HepG2 (cell line): ENCODE results near the gene RBM6. TPM values are rescaled to one million over a fixed set of nuclear protein-coding genes. Genes with fewer than 3 reads are reported as not detected.
A peak's percentile ranks its signal among the peaks of the same experiment; 100 is the strongest.

ENCODE experiments used
- ATAC-seq: fragments of 200-7000 bp; cut with Tn5 transposase; 3 replicates; pipeline ENCODE4 v1.9.1; 2020; ENCODE audit warnings: mild to moderate bottlenecking, moderate library complexity
- BruUV-seq: library from RNA; stranded (reverse); fragments of 400-500 nt; replicated peaks from 2 replicates; lab custom pipeline; 2021; lab: Mats Ljungman, UMichigan
- CTCF ChIA-PET: fragments of 300-600 bp; formaldehyde crosslinking; extraction: SDS; loops from one replicate; lab custom pipeline; 2021; ENCODE audit warnings: low total read pairs, inconsistent platforms, low intra/inter-chr PET ratio; lab: Yijun Ruan, JAX
- POLR2A ChIA-PET: fragments of 350-600 bp; sonication (Branson Sonifier 250); formaldehyde crosslinking; loops from one replicate; lab custom pipeline; 2020; ENCODE audit warnings: antibody characterized with exemption, inconsistent platforms; lab: Yijun Ruan, JAX
- DNase-seq: peaks from one replicate; pipeline ENCODE4 v3.0.0-alpha.2; 2015; ENCODE audit warnings: low spot score
- FAIRE-seq: peaks from 3 replicates; lab custom pipeline; 2011; peaks lifted over from hg19 to GRCh38; lab: Jason Lieb, UNC
- H2AFZ ChIP-seq: one replicate; pipeline ENCODE4 v1.6.1; 2011; ENCODE audit warnings: low read length, inconsistent platforms
- H3K27ac ChIP-seq: fragments of 300-600 bp; 3 replicates; pipeline ENCODE4 v1.8.0; 2011; ENCODE audit warnings: mixed run types, mild to moderate bottlenecking, mixed read lengths, low read length, inconsistent platforms; ENCODE audit not compliant: insufficient read depth; ENCODE audit errors: extremely low read length
- H3K27me3 ChIP-seq, 2 experiments: fragments of 200-600 bp in 1 of 2; 2 replicates in 1 of 2; 3 replicates in 1 of 2; pipeline versions ENCODE4 v1.6.0 to v1.8.0; 2011; ENCODE audit warnings: low read length in 2 of 2, mild to moderate bottlenecking in 2 of 2, moderate library complexity in 2 of 2, inconsistent platforms in 1 of 2; ENCODE audit not compliant: insufficient read depth in 2 of 2, control insufficient read depth in 1 of 2
- H3K36me3 ChIP-seq, 2 experiments: fragments of 200-600 bp in 1 of 2; replicated peaks in 1 of 2; 2 replicates in 1 of 2; 3 replicates in 1 of 2; pipeline versions ENCODE4 v1.5.1 to v1.8.0; 2011; ENCODE audit warnings: low read length in 2 of 2, inconsistent platforms in 1 of 2; ENCODE audit not compliant: insufficient read depth in 2 of 2, control insufficient read depth in 1 of 2
- H3K4me1 ChIP-seq: 2 replicates; pipeline ENCODE4 v1.5.1; 2012; ENCODE audit warnings: low read length, inconsistent platforms; ENCODE audit not compliant: insufficient read depth
- H3K4me2 ChIP-seq: 2 replicates; pipeline ENCODE4 v1.6.0; 2011; ENCODE audit warnings: low read depth, low read length, inconsistent platforms
- H3K4me3 ChIP-seq, 3 experiments: fragments of 200-600 bp in 1 of 3; sonication (generic), shearing (Covaris generic) in 1 of 3; replicated peaks in 1 of 3; 2 replicates each; pipeline ENCODE4 v1.5.1; 2011 to 2016; ENCODE audit warnings: low read length in 3 of 3, inconsistent platforms in 2 of 3, low read depth in 2 of 3, mild to moderate bottlenecking in 2 of 3, control low read depth in 1 of 3, mixed read lengths in 1 of 3; ENCODE audit not compliant: insufficient read depth in 1 of 3
- H3K79me2 ChIP-seq: one replicate; pipeline ENCODE4 v1.6.1; 2011; ENCODE audit warnings: low read length, inconsistent platforms; ENCODE audit not compliant: insufficient read depth
- H3K9ac ChIP-seq: 2 replicates; pipeline ENCODE4 v1.6.0; 2011; ENCODE audit warnings: mild to moderate bottlenecking, low read depth, low read length, inconsistent platforms; ENCODE audit not compliant: insufficient read depth
- H3K9me3 ChIP-seq: 2 replicates; pipeline ENCODE4 v1.5.1; 2012; ENCODE audit warnings: mild to moderate bottlenecking, low read length
- H4K20me1 ChIP-seq: 2 replicates; pipeline ENCODE4 v1.6.0; 2011; ENCODE audit warnings: inconsistent platforms, mild to moderate bottlenecking, low read length, moderate library complexity; ENCODE audit not compliant: insufficient read depth
- DMTF1 ChIP-seq: sonication (generic); formaldehyde crosslinking; IDR thresholded peaks from 2 replicates; pipeline ENCODE4 v1.4.0; 2020; ENCODE audit warnings: mild to moderate bottlenecking, missing genetic modification reagents
- HCFC1 ChIP-seq: fragments of 150-350 bp; IDR thresholded peaks from 2 replicates; pipeline ENCODE4 v1.6.1; 2014; ENCODE audit warnings: low read depth, low read length
- HIVEP1 ChIP-seq: sonication (generic); formaldehyde crosslinking; IDR thresholded peaks from 2 replicates; pipeline ENCODE4 v1.4.0; 2020; ENCODE audit warnings: mild to moderate bottlenecking, missing genetic modification reagents
- IKZF5 ChIP-seq: IDR thresholded peaks from 2 replicates; pipeline ENCODE4 v1.6.1; 2018; ENCODE audit warnings: missing genetic modification reagents, mild to moderate bottlenecking, missing compliant biosample characterization
- KDM2A ChIP-seq: sonication (generic); formaldehyde crosslinking; IDR thresholded peaks from 2 replicates; pipeline ENCODE4 v1.4.0; 2020; ENCODE audit warnings: low read depth, missing genetic modification reagents, borderline replicate concordance
- NKX3-1 ChIP-seq: sonication (generic); formaldehyde crosslinking; IDR thresholded peaks from 2 replicates; pipeline ENCODE4 v1.5.0; 2020; ENCODE audit warnings: missing genetic modification reagents
- RXRA ChIP-seq: sonication (generic); formaldehyde crosslinking; IDR thresholded peaks from 2 replicates; pipeline ENCODE4 v1.5.1; 2020; ENCODE audit warnings: missing genetic modification reagents
- SAP130 ChIP-seq: IDR thresholded peaks from 2 replicates; pipeline ENCODE4 v1.6.1; 2016; ENCODE audit warnings: low read depth
- SIN3A ChIP-seq: IDR thresholded peaks from 2 replicates; pipeline ENCODE4 v1.6.1; 2011; ENCODE audit warnings: low read depth, mild to moderate bottlenecking, control low read depth, low read length, borderline replicate concordance
- SOX5 ChIP-seq: IDR thresholded peaks from 2 replicates; pipeline ENCODE4 v1.6.1; 2016; ENCODE audit warnings: borderline replicate concordance
- SPEN ChIP-seq: sonication (generic); formaldehyde crosslinking; IDR thresholded peaks from 2 replicates; pipeline ENCODE4 v1.5.1; 2020; ENCODE audit warnings: low read depth, mild to moderate bottlenecking, missing genetic modification reagents
- ZNF543 ChIP-seq: sonication (generic); formaldehyde crosslinking; IDR thresholded peaks from 2 replicates; pipeline ENCODE4 v1.4.0; 2020; ENCODE audit warnings: mild to moderate bottlenecking, missing genetic modification reagents
- ZNF569 ChIP-seq: sonication (generic); formaldehyde crosslinking; IDR thresholded peaks from 2 replicates; pipeline ENCODE4 v1.5.0; 2020; ENCODE audit warnings: mild to moderate bottlenecking, missing genetic modification reagents, moderate library complexity, borderline replicate concordance
- ZNF788 ChIP-seq: sonication (generic); formaldehyde crosslinking; IDR thresholded peaks from 2 replicates; pipeline ENCODE4 v1.5.0; 2020; ENCODE audit warnings: mild to moderate bottlenecking, missing genetic modification reagents, borderline replicate concordance
- ZSCAN31 ChIP-seq: sonication (generic); formaldehyde crosslinking; IDR thresholded peaks from 2 replicates; pipeline ENCODE4 v1.5.0; 2020; ENCODE audit warnings: low read depth, mild to moderate bottlenecking, missing genetic modification reagents
- WGBS: methylation state at CpG from one replicate; pipeline ENCODE4 v1.1.6; 2017; ENCODE audit warnings: low lambda C conversion rate; 5-methylcytosine and 5-hydroxymethylcytosine counted together
- in situ Hi-C: cut with HindIII; loops from 2 replicates; pipeline ENCODE4 v1.10.0; 2017; ENCODE audit warnings: low pct_unique_long_range_greater_than_20kb; ENCODE audit not compliant: extremely low pct_ligation_motif_present
- intact Hi-C: fragments of 100-400 bp; cut with micrococcal nuclease; formaldehyde crosslinking; loops from one replicate; pipeline ENCODE4 v1.10.0; 2022; ENCODE audit not compliant: unreplicated experiment
- polyA plus RNA-seq, 8 experiments: library from polyadenylated mRNA; depleted of rRNA in 3 of 8; stranded (reverse) in 7 of 8; unstranded in 1 of 8; fragments of >200 nt; fragmentation: Illumina TruSeq in 4 of 8; extraction: Trizol in 4 of 8; gene quantifications; 2 replicates each; pipeline versions ENCODE4 v1.2.1 to v1.2.3, GENCODE V29; 2011 to 2016; ENCODE audit warnings: low read depth in 4 of 8, missing spikeins in 1 of 8, mixed read lengths in 1 of 8; ENCODE audit not compliant: insufficient read depth in 1 of 8
- total RNA-seq, 5 experiments: library from RNA; depleted of rRNA; stranded (reverse); fragments of >200 nt; fragmentation: Illumina TruSeq; extraction: Trizol; gene quantifications; 2 replicates each; pipeline ENCODE4 v1.2.3, GENCODE V29; 2016; ENCODE audit warnings: low read depth in 1 of 5
- TF ChIP-seq, protein P1 (sequence below): IDR thresholded peaks from 2 replicates; pipeline ENCODE4 v1.6.1; 2016; ENCODE audit warnings: low read depth, control low read depth

The RBM6 gene
- total and polyA plus RNA-seq, 2 of the 13 experiments (the other 11 are each of a cell fraction or from before 2014, with no cell fraction given), result 72.7 to 86.1 TPM

GRCh38 chr3:50088725-50089608, 149.0 kb downstream of the RBM6 start, which contains the start of gene RBM5:
Gene RBM5, plus strand, starts transcription at chr3:50088919. Its CDS starts 1,516 bp downstream, at chr3:50090435.
- POLR2A ChIA-PET, result interaction anchor here (0.8 kb wide), 1 partner anchor 149 kb away, joined by 3 read pairs; the partner anchor contains the start of gene RBM6
- TF ChIP-seq SIN3A, result peak; percentile 33; the same call in 1 of the 2 replicates
- TF ChIP-seq NKX3-1 (CRISPR knock-in tag), result peak; percentile 75; the same call in 1 of the 2 replicates
- no peak for TF ChIP-seq ZNF569 (CRISPR knock-in tag)
- peak; percentile 70 for TF ChIP-seq ZSCAN31 (CRISPR knock-in tag)
- peak; percentile 75 for TF ChIP-seq IKZF5
- peak; percentile 41; the same call in 1 of the 2 replicates for TF ChIP-seq SOX5 (CRISPR knock-in tag)
- no peak for TF ChIP-seq KDM2A
- TF ChIP-seq ZNF543 (CRISPR knock-in tag), result peak; percentile 22; the same call in 1 of the 2 replicates
- no peak for TF ChIP-seq DMTF1 (CRISPR knock-in tag)
- TF ChIP-seq, protein P1, sequence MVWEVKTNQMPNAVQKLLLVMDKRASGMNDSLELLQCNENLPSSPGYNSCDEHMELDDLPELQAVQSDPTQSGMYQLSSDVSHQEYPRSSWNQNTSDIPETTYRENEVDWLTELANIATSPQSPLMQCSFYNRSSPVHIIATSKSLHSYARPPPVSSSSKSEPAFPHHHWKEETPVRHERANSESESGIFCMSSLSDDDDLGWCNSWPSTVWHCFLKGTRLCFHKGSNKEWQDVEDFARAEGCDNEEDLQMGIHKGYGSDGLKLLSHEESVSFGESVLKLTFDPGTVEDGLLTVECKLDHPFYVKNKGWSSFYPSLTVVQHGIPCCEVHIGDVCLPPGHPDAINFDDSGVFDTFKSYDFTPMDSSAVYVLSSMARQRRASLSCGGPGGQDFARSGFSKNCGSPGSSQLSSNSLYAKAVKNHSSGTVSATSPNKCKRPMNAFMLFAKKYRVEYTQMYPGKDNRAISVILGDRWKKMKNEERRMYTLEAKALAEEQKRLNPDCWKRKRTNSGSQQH (CRISPR knock-in tag), result peak; percentile 1; the same call in 1 of the 2 replicates
- peak; percentile 87 for TF ChIP-seq SAP130 (CRISPR knock-in tag)
- peak; percentile 74 for TF ChIP-seq SPEN (CRISPR knock-in tag)
- TF ChIP-seq ZNF788, result peak; percentile 47; the same call in 1 of the 2 replicates
- TF ChIP-seq RXRA, result peak; percentile 12
- peak; percentile 35; the same call in 1 of the 2 replicates for TF ChIP-seq HIVEP1 (CRISPR knock-in tag)
- TF ChIP-seq HCFC1, result peak; percentile 66; the same call in 1 of the 2 replicates

More at GRCh38 chr3:50088725-50089608, 149.0 kb downstream of the RBM6 start, which contains the start of gene RBM5:
- intact Hi-C loops (no loop called here), in situ Hi-C loops (no loop called here)
- peak within 1 kb of the TSS; percentile 99 for H3K27ac ChIP-seq
- peaks cover 11 to 31% of the 10 kb centered on the region in 2 experiments for H3K36me3 ChIP-seq
- H4K20me1 ChIP-seq, result peaks cover 2% of the 10 kb centered on the region
- no peaks in the 10 kb centered on the region for H3K9me3 ChIP-seq
- peaks cover 37% of the 10 kb centered on the region for H3K79me2 ChIP-seq
- H3K4me2 ChIP-seq, result peak within 1 kb of the TSS; percentile 92
- no TSS peak for BruUV-seq
- H3K4me3 ChIP-seq, result peak within 1 kb of the TSS; percentile 91 to 100 (median 99)
- CTCF ChIA-PET, result no interaction called here
- WGBS, result 2% methylated on average over 20 of the region's 61 CpGs
- H3K4me1 ChIP-seq, result peaks cover 32% of the 10 kb centered on the region
- DNase-seq, result peak; percentile 89
- no peaks in the 10 kb centered on the region; a peak in 1 of 5 replicates for H3K27me3 ChIP-seq
- peak; percentile 92 for FAIRE-seq
- peak within 1 kb of the TSS; percentile 100 for H3K9ac ChIP-seq
- peak; percentile 100 for ATAC-seq
- H2AFZ ChIP-seq, result peak within 1 kb of the TSS; percentile 85
